NK-92 (cell line): Measurements from ENCODE around the gene EPB41.
"Not testable (repeated sequence)": the region's sequence is repeated elsewhere in the genome, so short reads cannot be mapped to it uniquely, and the experiment has no call there.

Experiments used
- DNase-seq: peaks from one replicate; lab custom pipeline; 2025; ENCODE audit not compliant: unreplicated experiment; lab: John Stamatoyannopoulos, UW

Gene EPB41

GRCh38 chr1:29043274-29043965 is 129.1 kb downstream of the EPB41 start:
- no peak for DNase-seq

GRCh38 chr1:29044010-29044409 is 129.6 kb downstream of the EPB41 start:
- no peak for DNase-seq

- DNase-seq: not testable (repeated sequence)
Observed at GRCh38 chr1:29045663-29046062, 131.3 kb downstream of the EPB41 start.

- DNase-seq: no peak
Observed at GRCh38 chr1:29047142-29047541, 132.8 kb downstream of the EPB41 start.

GRCh38 chr1:29050166-29050565 is 135.8 kb downstream of the EPB41 start:
- no peak for DNase-seq

GRCh38 chr1:29052100-29052499 is 137.7 kb downstream of the EPB41 start:
- DNase-seq: no peak

GRCh38 chr1:29052941-29053340 is 138.6 kb downstream of the EPB41 start:
- no peak for DNase-seq

GRCh38 chr1:29055160-29055559 is 140.8 kb downstream of the EPB41 start:
- no peak for DNase-seq

GRCh38 chr1:29056256-29056655 is 141.9 kb downstream of the EPB41 start:
- DNase-seq: no peak

GRCh38 chr1:29057700-29058099 is 143.3 kb downstream of the EPB41 start:
- no peak for DNase-seq

GRCh38 chr1:29062157-29062942 is 148.0 kb downstream of the EPB41 start:
- DNase-seq: no peak

- DNase-seq: no peak
Observed at GRCh38 chr1:29064064-29064463, 149.7 kb downstream of the EPB41 start.

- no peak for DNase-seq
Observed at GRCh38 chr1:29077155-29077554, 162.8 kb downstream of the EPB41 start.

- not testable (repeated sequence) for DNase-seq
Observed at GRCh38 chr1:29079916-29080629, 165.7 kb downstream of the EPB41 start.

- no peak for DNase-seq
Observed at GRCh38 chr1:29081201-29081600, 166.8 kb downstream of the EPB41 start.

- DNase-seq: no peak
Observed at GRCh38 chr1:29082519-29082918, 168.2 kb downstream of the EPB41 start.

GRCh38 chr1:29083317-29084195 is 169.2 kb downstream of the EPB41 start:
- DNase-seq: no peak

- DNase-seq: no peak
Observed at GRCh38 chr1:29084196-29084521, 169.8 kb downstream of the EPB41 start.

- no peak for DNase-seq
Observed at GRCh38 chr1:29090937-29091618, 176.7 kb downstream of the EPB41 start.

- DNase-seq: not testable (repeated sequence)
Observed at GRCh38 chr1:29092704-29093103, 178.3 kb downstream of the EPB41 start.
